CD4-positive, alpha-beta T cell treated with Interferon alpha-2 for 1 hour (primary cell): ENCODE measurements around the gene NAV2.

ENCODE experiments used
- DNase-seq, 2 donors: peaks; one replicate each; pipeline ENCODE4 v3.0.0-alpha.2; 2020 to 2022

The NAV2 gene

GRCh38 chr11:20047006-20047768 is 334.6 kb downstream of the NAV2 start:
- no peak for DNase-seq

- no peak for DNase-seq
Measured at GRCh38 chr11:20047769-20048154, 335.1 kb downstream of the NAV2 start.

GRCh38 chr11:20048246-20048645 is 335.6 kb downstream of the NAV2 start:
- no peak for DNase-seq

DNA sequence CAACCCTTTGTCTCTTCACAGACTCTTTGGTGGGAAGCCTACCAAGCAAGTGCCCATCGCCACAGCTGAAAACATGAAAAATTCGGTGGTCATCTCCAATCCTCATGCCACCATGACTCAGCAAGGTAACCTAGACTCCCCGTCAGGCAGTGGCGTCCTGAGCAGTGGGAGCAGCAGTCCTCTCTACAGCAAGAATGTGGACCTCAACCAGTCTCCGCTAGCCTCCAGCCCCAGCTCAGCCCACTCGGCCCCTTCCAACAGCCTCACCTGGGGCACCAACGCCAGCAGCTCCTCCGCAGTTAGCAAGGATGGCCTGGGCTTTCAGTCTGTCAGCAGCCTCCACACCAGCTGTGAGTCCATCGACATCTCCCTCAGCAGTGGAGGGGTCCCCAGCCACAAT is 336.1 kb downstream of the NAV2 start:
- DNase-seq: no peak

DNA sequence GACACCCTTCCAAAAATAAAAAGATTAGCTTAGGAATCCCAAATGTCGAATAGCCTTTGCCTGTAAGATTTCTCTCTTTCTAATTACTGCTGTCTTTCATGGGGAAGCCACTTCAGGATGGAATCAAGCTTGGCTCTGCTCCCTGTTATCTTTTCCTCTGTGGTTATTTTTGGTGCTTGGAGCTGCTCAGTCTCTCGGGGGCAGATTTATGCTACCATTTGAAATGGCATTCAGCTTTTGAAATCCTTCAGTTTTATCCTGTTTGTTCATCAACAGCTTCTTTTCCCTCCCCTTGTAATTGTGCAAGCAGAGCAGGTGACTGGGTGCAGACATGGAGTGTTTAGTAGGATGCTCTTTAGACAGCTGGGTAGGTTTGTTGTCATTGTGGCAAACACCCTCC is 336.6 kb downstream of the NAV2 start:
- no peak for DNase-seq

GRCh38 chr11:20050048-20050447 is 337.4 kb downstream of the NAV2 start:
- DNase-seq: no peak

GRCh38 chr11:20050551-20051333 is 338.1 kb downstream of the NAV2 start:
- DNase-seq: no peak

- DNase-seq: no peak
Measured at GRCh38 chr11:20051469-20052399, 339.1 kb downstream of the NAV2 start.

GRCh38 chr11:20053572-20053971 is 340.9 kb downstream of the NAV2 start:
- DNase-seq: no peak

GRCh38 chr11:20054584-20054983 is 341.9 kb downstream of the NAV2 start:
- no peak for DNase-seq

DNA sequence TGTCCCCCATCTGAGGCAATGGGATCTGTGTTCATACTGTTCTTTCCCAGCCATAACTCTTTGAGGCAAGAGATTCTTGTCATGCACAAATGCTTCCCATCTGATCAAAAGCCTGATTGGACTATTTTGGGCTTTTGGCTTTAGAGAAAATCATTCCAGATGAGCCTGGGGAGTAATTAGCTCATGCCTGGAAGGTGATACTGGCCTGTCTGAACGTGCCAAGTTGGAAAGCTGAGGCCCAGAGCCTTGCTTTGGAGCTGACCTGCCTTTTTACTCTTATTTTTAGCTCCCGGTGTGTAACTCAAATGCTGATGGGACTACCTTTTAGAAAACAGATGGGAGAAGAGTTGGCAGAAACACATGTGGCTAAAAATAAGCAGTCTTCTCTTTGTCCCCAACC is 342.7 kb downstream of the NAV2 start:
- DNase-seq: no peak

DNA sequence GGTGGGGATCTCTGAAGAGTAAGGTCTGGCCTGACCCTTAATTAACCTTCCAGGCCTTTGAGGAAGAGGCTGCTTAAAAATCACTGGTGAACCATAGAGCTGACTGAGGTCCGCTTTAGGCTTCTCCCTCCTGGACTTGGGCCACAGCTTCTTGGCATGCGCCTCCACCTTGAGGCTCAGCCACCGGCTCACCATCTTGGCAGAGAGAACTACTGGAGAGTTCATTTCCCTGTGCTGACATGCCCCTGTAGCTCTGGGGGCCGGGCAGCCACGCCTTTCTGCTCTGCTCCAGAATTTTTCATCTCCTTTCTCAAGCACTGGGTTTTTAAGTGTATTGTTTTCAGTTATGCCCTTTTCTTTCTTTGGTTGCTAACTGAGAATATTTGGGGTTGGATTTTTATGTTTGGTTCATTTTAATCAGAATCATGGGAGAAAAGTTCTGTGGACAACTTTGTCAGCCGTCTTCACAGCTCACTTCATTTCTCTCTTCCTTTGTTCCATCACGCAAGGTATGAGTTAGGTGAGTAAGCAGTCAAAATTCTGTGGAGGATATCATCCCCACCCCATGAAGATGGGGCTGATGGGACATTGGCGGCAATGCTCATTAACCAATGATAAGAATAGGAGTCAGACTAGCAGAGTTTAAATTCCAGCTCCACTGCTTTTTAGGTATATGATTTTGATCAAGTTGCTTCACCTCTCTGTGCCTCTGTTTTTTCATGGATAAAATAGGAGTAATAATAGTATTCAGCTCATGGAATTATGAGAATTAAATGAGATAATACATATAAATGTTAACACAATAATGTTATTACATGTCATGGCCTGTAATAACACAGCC is 343.7 kb downstream of the NAV2 start:
- DNase-seq: no peak

- DNase-seq: no peak
Measured at GRCh38 chr11:20056950-20057943, 344.6 kb downstream of the NAV2 start.

DNA sequence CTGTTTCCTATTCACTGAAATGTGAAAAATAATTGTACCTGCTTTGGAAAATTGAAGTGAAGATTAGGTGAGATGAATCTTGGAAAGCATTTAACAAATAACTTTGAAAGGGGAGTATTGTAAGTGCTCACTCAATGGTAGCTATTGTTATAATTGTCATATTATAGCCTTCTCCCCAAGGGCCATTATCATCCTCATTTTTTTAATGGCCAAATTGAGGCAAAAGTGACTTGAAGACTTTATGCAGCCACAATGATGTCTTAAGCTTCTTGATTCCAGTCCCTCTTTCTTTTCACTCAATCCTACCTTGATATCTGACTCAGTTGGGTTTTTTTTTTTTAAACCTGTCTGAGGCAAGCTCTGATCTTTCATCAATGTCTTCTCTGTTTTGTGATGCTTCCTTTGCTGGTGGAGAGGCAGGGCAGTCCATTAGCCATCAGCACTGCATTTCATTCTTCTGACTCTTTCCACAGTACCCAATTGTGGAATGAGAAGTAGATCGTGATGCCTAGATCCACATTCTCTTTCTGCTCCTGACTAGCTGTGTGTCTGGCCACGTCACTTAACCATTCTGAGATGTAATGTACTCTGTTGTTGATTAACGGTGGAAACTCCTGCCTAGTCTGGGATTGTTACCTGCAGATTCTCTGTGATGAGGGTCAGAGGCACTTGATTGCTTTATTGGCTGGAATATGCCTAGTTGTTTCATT is 346.3 kb downstream of the NAV2 start:
- no peak for DNase-seq

DNA sequence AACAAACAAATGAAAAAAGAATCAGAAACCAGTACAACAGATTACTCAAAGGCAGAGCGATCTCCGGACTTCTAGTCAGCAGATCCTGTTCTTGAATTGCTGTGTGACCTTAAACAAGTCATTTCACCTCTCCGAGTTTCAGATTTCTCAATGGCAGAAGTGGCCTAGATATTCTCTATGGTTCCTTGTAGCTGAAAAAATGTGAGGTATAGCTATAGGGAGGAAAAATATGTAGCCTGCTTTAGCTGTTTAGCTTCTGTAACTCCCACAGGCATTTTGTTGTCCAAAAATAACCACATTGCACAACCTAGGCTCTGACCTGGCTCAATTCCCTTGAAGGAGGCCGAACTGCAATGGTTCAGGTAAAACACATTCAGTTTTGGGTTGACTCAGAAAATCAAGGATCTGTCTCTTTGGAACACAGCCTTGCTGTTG is 347.0 kb downstream of the NAV2 start:
- no peak for DNase-seq

- DNase-seq: no peak
Measured at GRCh38 chr11:20060181-20060580, 347.5 kb downstream of the NAV2 start.

DNA sequence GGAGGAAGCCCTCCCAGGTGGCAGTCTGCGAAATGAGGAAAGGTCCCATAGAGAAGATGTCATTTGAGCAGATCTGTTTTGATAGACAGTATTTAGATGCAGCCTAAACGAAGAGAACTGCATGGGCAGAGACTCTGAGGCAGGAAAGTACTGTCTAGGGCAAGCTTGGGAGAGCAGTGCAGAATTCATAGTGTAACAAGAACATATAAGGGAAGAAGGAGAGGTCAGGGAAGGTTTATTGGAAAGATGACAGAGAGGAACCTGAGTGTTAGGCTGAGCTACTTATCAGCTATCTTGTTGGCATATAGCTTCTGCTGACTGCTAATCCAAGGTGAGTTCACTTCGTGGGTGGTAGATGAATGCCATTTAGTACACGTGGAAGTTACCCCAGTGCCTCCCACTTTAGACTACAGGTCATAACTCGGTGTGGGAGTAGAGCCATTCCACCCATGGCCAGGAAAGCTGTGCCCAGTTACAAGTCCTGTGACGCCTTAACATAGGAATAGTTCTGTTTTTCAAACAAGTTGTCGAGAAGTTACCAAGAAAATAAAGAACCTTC is 348.1 kb downstream of the NAV2 start:
- DNase-seq: no peak

DNA sequence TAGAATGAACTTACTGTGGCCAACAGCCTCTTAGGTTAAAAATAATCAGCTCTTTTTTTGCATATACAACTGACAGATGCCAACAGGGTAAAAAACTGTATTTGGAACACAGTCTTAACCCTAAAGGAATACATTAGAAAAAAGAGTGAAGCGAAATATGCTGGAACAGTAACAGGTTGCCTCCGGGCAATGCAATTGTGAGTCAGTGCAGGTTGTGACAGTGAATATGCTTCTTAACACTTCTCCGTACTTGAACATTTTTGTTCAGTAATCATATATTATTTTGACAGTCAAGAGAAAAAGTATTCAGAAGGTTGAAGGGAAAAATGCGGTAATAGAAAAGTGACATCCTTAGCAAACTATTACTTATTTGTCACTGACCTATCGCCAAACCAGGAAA is 349.1 kb downstream of the NAV2 start:
- no peak for DNase-seq

DNA sequence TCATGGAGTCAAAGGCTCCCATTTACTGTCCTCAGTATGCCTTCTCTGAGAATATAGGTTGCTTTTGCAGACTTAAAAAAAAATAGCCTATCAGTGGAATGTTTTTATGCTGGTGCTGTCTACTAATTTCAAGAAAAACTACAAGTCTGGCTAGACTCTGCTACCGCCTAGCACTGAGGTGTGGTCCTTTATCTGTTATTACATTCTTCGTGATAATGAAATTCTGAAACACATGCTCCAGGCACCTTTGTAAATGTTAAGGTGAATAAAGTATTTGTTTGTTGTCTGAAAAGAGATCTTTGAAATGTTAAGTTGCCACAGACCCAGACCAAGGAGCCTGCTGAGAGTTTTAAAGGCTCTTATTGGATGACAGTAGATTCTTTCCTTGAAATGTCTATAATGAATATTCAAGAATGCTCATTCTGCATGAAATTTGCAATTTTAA is 352.3 kb downstream of the NAV2 start:
- DNase-seq: no peak

DNA sequence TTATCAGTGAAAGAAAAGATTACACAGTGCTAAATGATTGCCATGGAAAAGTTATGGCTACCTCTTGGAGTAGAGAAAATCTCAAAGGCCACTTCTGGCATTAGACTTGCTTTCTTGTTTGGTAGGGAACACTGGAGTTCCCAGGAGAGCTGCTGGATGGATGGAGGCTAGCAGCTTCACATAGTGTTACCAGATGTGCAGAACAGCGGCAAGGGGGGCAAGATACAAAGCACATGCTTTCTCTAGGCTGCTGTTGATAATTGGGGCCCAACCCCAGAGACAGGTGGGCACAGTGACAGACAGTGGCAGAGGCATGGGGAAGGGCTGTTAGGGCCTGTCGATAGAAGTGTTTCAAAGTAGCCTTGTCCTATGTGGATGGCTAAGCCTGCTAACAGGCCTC is 352.8 kb downstream of the NAV2 start:
- DNase-seq: no peak
